ENCODE measurements around the gene DOCK4.

The DOCK4 gene

DNA sequence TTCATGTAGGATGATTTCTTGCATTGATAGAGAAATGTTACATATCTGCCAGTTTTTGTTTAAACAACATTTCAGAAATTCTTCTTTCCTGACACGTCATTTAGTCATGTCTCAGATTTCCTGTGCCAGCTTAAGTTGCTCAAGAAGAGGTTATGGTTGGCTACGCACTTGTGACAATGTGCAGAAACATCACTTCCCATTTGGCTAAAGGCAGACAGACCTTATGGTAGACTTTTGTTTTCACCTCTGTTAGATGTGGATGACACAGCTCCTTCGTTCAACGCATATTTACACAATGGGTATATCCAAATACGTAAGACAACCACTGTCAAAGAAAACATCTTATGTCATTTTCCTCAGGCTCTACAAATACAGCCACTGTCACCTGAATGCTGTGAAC, 125.8 kb downstream of the DOCK4 start:
- Histone ChIP-seq H3K9me3 (no peaks in the 10 kb centered on the region), H3K4me3 (ENCODE audit: low read depth, low read length) (no peak overlapping the region), H3K36me3 (no peaks in the 10 kb centered on the region), H3K4me1 (peaks cover 5% of the 10 kb centered on the region), H3K27me3 (no peaks in the 10 kb centered on the region)
- TF ChIP-seq CTCF (IDR thresholded peaks at IDR 0.05; ENCODE audit: low read depth, low read length), result no peak
- no peak for DNase-seq

GRCh38 chr7:112079673-112080072, 126.5 kb downstream of the DOCK4 start:
- no peaks in the 10 kb centered on the region for H3K36me3 ChIP-seq
- peaks cover 3% of the 10 kb centered on the region; the same call in 1 of the 2 replicates for H3K9me3 ChIP-seq
- no peaks in the 10 kb centered on the region for H3K27me3 ChIP-seq
- 0 out of 2 replicates have a peak, but pooled peaks have one; percentile 13 for TF ChIP-seq CTCF (IDR thresholded peaks at IDR 0.05; ENCODE audit: low read depth, low read length)
- no peak overlapping the region for H3K4me3 ChIP-seq (ENCODE audit: low read depth, low read length)
- peaks cover 5% of the 10 kb centered on the region for H3K4me1 ChIP-seq
- DNase-seq, result no peak

DNA sequence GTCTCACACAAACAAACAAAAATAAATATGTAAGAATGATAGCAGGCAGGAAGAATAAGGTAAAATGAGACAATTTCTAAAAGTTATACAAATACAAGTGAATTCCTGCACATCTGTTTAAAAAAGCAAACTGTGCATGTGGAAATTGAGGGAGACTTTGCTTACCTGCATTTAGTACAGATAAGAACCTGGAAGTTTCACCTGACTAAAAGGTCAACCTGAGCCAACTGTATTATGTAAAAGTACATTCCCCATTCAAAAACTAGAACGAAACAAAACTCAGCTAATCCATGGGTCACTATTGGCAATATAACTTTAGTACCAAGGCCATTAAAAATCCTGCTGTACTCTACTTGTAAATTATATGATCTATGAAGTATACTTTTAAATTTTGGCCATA, 127.1 kb downstream of the DOCK4 start:
- Histone ChIP-seq H3K36me3 (no peaks in the 10 kb centered on the region), H3K9me3 (peaks cover 5% of the 10 kb centered on the region; the same call in 1 of the 2 replicates), H3K4me3 (ENCODE audit: low read depth, low read length) (no peak overlapping the region), H3K27me3 (no peaks in the 10 kb centered on the region), H3K4me1 (peaks cover 5% of the 10 kb centered on the region)
- no peak for TF ChIP-seq CTCF (IDR thresholded peaks at IDR 0.05; ENCODE audit: low read depth, low read length)
- no peak for DNase-seq

GRCh38 chr7:112076324-112076723, 129.9 kb downstream of the DOCK4 start:
- DNase-seq, result no peak
- no peak for TF ChIP-seq CTCF (IDR thresholded peaks at IDR 0.05; ENCODE audit: low read depth, low read length)

GRCh38 chr7:112074464-112074863, 131.7 kb downstream of the DOCK4 start:
- Histone ChIP-seq H3K36me3 (no peaks in the 10 kb centered on the region), H3K4me1 (no peaks in the 10 kb centered on the region), H3K27me3 (no peaks in the 10 kb centered on the region), H3K4me3 (ENCODE audit: low read depth, low read length) (no peak overlapping the region), H3K9me3 (peaks cover 5% of the 10 kb centered on the region; the same call in 1 of the 2 replicates)
- DNase-seq, result no peak
- no peak for TF ChIP-seq CTCF (IDR thresholded peaks at IDR 0.05; ENCODE audit: low read depth, low read length)

More at GRCh38 chr7:112076324-112076723, 129.9 kb downstream of the DOCK4 start:
- Histone ChIP-seq H3K36me3 (no peaks in the 10 kb centered on the region), H3K4me1 (no peaks in the 10 kb centered on the region), H3K27me3 (no peaks in the 10 kb centered on the region), H3K9me3 (peaks cover 5% of the 10 kb centered on the region; the same call in 1 of the 2 replicates), H3K4me3 (ENCODE audit: low read depth, low read length) (no peak overlapping the region)

- H3K27me3 ChIP-seq, result no peaks in the 10 kb centered on the region
- H3K4me3 ChIP-seq (ENCODE audit: low read depth, low read length), result no peak overlapping the region
- H3K4me1 ChIP-seq, result no peaks in the 10 kb centered on the region
- no peaks in the 10 kb centered on the region for H3K36me3 ChIP-seq
- H3K9me3 ChIP-seq, result peaks cover 5% of the 10 kb centered on the region; the same call in 1 of the 2 replicates
- TF ChIP-seq CTCF (IDR thresholded peaks at IDR 0.05; ENCODE audit: low read depth, low read length), result no peak
- DNase-seq, result no peak
These were observed 132.7 kb downstream of the DOCK4 start for GRCh38 chr7:112073530-112073929.

Measured in BE2C (cell line).